NCI-H1417 (cell line): ENCODE results near the gene DIP2C.
A peak's percentile ranks its signal among the peaks of the same experiment; 100 is the strongest.

Source experiments
- DNase-seq, 3 experiments: peaks; one replicate each; lab custom pipeline; 2025; lab: John Stamatoyannopoulos, UW

Gene DIP2C

GRCh38 chr10:575402-576129 lies 113.9 kb downstream of the DIP2C start:
- DNase-seq, result no peak

DNA sequence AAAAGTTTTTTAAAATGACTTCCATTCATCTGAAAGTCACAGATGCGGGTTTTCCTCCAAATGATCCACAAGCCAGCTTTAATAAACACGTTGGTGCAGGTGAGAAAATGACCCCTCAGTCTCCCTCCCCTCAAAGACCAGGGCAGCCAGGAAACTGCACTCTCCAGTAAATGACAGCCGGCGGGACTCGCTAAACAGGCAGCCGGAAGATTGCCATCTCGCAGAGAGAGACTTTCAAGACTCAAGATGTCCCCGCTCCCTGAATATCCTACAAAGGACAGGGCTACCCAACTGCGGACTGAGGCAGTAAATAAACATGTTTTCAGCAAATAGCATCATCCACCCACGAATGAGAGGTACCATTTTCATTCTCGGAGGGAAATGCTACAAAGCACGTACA lies 116.8 kb downstream of the DIP2C start:
- peak in 1 of 3 experiments; percentile 3 for DNase-seq

DNA sequence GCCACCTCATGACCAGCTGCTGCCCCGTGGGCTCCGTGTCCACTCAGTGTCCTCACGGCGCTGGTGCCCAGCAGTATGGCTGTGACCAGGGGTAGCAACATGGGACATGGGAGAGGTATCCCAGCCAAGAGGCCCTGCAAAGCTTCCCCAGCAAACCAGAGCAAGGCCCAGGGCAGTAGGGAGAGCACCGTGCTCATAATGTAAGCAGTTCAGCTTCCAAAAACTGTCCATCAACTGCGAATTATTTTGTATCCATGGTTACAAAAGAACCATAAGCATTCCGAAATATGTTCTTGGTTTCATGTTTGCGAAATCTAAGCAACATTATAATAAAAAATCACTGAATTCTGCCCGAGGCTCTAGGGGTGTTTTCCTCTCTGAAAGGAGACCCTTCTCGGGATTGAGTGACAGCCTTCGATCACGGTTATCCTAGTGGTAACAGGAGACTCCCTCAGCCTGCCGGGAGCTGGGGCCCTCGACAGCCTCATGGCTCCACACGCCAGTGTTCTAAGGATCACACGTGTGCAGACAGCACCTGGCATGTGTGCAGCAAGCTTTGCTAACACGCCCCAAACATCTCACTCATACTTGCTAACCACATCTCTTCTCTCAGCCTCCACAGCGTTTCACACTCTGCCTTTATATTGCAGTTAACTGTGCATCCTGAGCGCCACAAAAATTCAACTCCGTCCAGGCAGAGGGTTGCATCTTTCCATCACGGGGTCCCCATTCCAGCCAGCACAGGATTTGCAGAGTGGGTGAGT lies 117.6 kb downstream of the DIP2C start:
- no peak for DNase-seq

GRCh38 chr10:571166-571565 lies 118.3 kb downstream of the DIP2C start:
- DNase-seq, result no peak

DNA sequence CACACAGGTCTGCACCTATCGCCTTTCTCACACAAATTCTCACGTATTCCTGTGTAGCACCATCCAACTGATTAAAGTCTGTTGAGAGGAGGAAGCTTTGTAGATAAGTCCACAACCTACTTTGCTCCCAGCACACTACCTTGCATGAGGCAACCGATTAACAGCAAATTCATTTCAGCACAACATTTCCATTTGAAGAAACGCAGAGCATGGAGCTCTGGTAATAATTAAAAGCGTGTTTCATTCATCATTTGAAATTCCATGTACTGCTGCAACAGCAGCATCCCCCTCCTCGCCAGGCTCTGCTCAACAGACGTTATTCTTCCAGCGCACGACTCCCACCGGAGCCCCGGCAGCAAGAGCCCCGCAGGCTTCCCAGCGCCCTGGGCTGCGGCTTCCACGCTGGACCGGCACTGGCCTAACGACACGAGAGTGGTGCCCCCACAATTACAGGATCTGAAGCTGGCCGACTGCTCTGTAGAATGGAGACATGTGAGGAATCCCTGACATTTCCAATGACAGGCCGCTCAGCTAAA lies 118.8 kb downstream of the DIP2C start:
- DNase-seq, result no peak

DNA sequence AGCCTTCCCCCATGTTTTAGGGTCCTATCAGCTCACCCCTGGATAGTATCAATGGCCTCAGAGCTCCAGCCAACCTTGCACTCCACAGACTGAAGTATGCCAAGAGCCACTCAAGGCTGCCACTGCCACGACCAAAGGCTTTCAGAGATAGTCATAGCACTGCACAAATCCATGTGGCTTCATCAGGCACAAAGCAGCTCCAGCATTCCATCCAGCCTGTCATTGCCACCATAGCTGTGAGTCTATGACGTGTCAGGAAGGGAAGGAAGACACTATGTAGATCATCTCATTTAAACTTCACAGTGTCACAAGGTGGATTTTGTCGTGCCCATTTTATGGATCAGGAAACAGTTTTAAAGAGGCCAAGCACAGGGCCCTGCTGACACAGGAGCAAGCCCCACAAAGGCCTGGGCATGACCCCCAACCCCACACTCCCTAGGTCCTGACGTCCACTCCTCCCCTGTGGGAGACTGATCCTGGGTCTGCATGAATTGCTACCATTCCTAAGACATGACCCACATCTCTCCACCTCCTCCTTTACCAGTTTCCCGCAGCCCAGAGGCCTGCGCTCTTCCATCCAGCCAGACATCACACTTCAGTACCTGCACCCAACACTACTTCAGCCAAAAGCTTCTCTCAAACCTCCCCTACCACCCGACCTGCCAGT lies 119.4 kb downstream of the DIP2C start:
- DNase-seq, result no peak

- no peak for DNase-seq
These were observed 120.6 kb downstream of the DIP2C start for GRCh38 chr10:568848-569247.

- DNase-seq, result no peak
These were observed 121.6 kb downstream of the DIP2C start for GRCh38 chr10:567869-568268.

- DNase-seq, result no peak
These were observed 123.1 kb downstream of the DIP2C start for GRCh38 chr10:566241-566885.

DNA sequence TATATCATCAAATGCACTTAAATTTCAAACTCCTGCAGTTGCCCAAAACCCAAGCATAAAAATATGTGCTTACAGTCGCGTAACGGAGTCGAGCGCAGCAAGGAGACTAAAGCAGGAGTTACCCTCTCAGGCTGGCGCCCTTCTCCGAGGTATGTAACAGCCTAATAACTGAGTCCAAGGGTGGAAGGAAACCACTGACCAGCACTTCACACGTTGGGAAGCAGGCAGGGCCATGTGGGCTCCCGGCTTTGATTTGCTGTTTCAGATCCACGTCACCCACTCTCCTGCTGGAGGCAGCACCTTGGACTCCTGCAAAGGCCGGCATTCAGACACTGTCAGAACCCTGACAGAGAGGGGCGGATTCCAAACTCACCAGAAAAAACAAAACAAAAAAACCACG lies 123.8 kb downstream of the DIP2C start:
- DNase-seq, result no peak

- DNase-seq, result no peak
These were observed 124.3 kb downstream of the DIP2C start for GRCh38 chr10:565146-565545.

DNA sequence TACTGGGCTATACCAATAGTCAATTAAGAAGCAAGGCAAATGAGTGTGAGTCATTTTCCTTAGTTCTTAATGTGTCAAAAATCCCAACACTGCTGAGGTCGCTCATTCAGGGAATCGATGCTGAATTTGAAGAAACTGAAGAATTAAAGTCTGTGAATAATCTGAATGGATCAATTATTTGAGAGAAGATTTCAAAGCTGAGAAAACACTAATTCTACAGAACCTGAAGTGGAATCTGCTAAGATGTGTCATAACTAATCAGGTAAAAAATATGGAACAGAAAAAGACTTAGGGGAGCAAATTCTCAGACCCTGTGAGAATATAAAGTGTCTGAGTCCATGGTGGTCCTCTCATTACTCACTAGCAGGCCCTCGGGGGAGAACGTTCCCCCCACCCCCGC lies 125.6 kb downstream of the DIP2C start:
- no peak for DNase-seq

- no peak for DNase-seq
These were observed 127.3 kb downstream of the DIP2C start for GRCh38 chr10:562142-562541.

- peak in 1 of 3 experiments; percentile 10 for DNase-seq
These were observed 127.7 kb downstream of the DIP2C start for GRCh38 chr10:561721-562120.

DNA sequence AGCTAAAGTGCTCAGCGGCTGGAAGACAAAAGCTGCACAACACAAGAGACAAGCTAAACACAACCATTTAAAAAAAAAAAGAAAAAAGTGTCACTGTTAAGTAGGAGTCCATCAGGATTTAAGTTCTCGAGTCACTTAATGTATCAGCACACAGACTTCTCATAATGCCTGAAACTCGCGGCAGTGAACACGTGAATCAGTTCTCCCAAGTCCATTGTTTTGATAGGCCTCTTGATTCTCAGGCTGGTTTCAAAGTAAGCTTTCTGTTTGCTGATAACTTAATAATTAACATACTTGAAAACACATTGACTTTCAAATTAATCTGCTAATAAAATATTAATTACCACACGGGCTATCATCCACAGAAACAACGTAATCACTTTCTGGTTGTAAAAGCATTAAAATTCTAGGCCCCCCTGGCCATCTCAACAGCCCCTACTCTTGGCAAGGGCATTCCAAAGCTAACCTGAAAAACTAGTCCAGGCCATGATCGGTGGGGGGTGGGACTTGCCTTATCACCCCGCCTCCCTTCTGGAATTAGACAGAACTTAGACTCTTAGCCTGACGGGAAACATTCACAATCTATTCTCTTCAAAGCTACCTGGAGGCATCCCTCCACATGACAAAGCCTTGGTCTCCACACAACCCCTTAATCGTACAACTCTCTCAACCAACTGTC lies 129.0 kb downstream of the DIP2C start:
- no peak for DNase-seq

DNA sequence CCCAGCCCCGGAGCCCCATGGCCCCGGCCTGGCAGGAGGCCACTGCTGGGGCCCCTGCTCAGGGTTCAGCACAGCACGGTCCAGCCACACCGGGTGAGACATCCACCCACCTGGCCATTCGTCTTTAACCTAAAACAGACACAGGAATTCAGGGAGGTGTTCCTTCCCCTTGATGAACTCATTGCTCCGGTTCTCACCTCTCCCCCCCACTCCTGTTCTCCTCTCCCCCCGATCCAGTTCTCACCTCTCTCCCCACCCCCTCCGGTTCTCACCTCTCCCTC lies 129.8 kb downstream of the DIP2C start:
- DNase-seq, result no peak

DNA sequence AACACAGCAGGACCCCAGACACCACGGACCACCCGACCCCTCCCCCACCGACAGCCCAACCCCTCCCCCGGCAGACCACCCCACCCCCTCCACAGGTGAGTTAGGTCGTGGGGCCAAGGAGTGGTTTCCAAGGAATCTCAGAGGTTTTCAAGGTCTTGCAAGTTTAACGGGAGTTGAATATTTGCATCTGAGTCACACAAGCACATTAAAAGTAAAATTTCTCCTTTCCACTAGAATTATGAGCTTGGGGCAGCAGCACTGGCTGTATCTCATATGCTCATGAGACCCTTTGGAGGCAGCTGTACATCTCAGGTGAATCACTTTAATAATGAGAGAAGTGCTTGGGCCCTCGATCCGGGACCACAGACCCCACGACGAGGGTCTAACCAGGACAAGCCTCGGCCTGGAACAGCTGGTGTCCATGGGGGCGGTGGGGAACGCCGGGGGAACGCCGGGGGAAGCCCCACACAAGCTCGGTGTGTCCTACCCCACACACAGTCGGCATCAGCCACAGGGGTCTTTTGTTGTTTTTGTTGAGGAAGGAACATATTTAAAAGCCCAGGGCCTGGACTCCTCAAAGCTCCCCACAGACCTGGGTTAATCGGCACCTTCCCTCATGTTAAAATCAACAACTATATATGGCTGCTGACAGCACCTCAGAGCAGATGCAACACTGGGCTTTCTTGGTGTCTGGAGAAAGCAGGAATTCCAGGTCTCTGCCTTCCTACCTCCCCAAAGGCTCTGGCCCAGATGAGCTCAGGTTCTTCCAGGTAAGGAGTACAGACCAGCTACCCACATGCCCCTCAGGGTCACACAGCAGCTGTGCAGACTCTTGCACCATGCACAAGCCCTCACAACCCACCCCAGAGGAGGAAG lies 130.3 kb downstream of the DIP2C start:
- DNase-seq, result no peak

- no peak for DNase-seq
These were observed 131.1 kb downstream of the DIP2C start for GRCh38 chr10:558364-558763.

DNA sequence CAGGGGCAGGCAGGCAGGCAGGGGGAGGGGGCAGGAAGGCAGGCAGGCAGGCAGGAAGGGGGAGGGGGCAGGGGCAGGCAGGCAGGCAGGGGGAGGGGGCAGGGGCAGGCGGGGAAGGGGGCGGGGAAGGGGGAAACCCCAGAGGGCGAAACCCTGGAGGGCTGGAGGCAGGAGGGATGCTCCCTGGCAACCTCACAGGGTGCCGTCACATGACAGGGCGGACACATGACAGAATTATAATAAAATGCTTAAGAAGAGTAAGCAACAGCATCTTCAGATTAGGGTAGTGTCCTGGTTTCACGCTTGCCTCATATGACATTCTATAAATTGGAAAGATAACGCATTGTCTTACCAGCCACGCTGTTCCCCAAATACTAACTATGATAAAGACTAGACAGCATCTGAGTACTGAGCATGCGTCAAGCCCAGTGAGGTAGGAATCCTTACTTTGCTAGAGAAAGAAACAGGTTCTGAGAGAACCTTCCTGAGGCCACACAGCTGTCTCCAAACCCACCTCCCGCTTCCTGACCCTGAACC lies 131.6 kb downstream of the DIP2C start:
- peak in 1 of 3 experiments; percentile 2 for DNase-seq

GRCh38 chr10:556971-557637 lies 132.4 kb downstream of the DIP2C start:
- DNase-seq, result no peak
